GM23248 (cell line): Measurements from ENCODE around the gene ERN2.

Experiments used
- EZH2 ChIP-seq: fragments of 200-600 bp; sonication (generic); IDR thresholded peaks from 2 replicates; pipeline ENCODE4 v1.6.1; 2018; ENCODE audit warnings: antibody characterized with exemption, mild to moderate bottlenecking; ENCODE audit not compliant: insufficient read depth, poor library complexity, severe bottlenecking
- EZH2phosphoT487 ChIP-seq: fragments of 200-600 bp; sonication (generic); IDR thresholded peaks from 2 replicates; pipeline ENCODE4 v1.6.1; 2018; ENCODE audit warnings: antibody characterized with exemption, moderate library complexity, mild to moderate bottlenecking, low read depth; ENCODE audit not compliant: insufficient read depth

DNA sequence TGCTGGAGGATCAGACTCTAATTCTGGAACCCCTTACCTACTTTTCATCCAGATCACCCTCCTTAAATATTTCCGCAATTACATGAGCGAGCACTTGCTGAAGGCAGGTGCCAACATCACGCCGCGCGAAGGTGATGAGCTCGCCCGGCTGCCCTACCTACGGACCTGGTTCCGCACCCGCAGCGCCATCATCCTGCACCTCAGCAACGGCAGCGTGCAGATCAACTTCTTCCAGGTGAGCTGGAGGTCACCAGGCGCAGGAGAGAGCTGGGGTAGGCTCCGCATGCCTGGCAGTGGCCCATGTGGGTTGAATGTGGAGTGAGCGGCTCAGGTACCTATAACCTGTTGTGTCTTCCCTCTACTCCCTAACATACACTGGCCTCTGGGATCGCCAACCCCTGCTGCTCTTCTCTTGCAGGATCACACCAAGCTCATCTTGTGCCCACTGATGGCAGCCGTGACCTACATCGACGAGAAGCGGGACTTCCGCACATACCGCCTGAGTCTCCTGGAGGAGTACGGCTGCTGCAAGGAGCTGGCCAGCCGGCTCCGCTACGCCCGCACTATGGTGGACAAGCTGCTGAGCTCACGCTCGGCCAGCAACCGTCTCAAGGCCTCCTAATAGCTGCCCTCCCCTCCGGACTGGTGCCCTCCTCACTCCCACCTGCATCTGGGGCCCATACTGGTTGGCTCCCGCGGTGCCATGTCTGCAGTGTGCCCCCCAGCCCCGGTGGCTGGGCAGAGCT lies 23.4 kb downstream of the ERN2 start:
- TF ChIP-seq EZH2 (no peak), EZH2phosphoT487 (no peak)
